Activated naive CD8-positive, alpha-beta T cell (primary cell): ENCODE measurements around the gene PRR36.
"Not testable (repeated sequence)": the region's sequence is repeated elsewhere in the genome, so short reads cannot be mapped to it uniquely, and the experiment has no call there.

Experiments
- H3K27ac Mint-ChIP-seq: one replicate; pipeline ENCODE4 v1.8.0; 2021; ENCODE audit warnings: mixed read lengths
- H3K27me3 Mint-ChIP-seq: one replicate; pipeline ENCODE4 v1.8.0; 2021; ENCODE audit warnings: mixed read lengths
- H3K36me3 Mint-ChIP-seq: one replicate; pipeline ENCODE4 v1.8.0; 2021; ENCODE audit warnings: mixed read lengths
- H3K4me1 Mint-ChIP-seq: one replicate; pipeline ENCODE4 v1.8.0; 2021; ENCODE audit warnings: low read depth, mixed read lengths
- H3K4me3 Mint-ChIP-seq: one replicate; pipeline ENCODE4 v1.8.0; 2021; ENCODE audit warnings: mild to moderate bottlenecking, mixed read lengths
- H3K9me3 Mint-ChIP-seq: one replicate; pipeline ENCODE4 v1.8.0; 2021; ENCODE audit warnings: low read depth, mixed read lengths

The PRR36 gene

DNA sequence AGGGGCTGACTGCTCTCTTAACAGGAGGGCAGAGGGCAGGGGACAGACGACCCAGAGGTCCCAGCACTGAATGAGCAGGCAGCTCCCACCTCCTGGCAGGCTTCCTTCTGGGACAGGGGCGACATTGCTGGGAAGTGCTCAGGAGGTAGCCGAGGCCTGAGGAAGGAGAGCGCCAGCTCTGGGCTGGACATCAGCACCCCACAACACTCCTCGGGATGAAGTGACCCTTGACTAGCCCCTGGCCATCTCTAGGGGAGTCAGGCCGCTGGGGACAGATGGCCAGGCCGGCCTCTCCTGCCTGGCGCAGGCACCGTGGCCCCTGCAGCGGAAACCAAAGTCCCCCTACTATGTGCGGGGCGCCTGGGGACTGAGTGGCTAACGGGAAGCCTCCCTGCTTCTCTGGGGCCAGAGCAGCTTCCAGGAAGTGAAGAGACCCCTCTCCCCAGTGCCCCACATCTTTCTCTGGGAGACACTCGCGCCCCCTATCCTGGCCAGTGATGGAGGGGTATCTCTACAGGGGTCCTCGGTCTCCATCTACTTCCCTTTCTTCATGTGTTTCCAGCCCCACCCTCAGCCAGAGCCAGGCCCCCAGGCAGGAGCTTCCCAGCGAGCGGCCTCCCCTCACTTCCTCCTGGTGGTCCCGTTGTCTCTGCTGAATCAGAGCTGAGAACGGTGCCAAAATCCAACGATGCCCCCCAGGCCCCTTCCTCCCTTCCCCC is 10.1 kb downstream of the PRR36 start:
- H3K27me3 Mint-ChIP-seq = no peaks in the 10 kb centered on the region
- H3K27ac Mint-ChIP-seq = no peak overlapping the region
- no peaks in the 10 kb centered on the region for H3K36me3 Mint-ChIP-seq
- peaks cover 22% of the 10 kb centered on the region for H3K4me1 Mint-ChIP-seq
- no peaks in the 10 kb centered on the region for H3K9me3 Mint-ChIP-seq
- H3K4me3 Mint-ChIP-seq = peak overlapping the region; percentile 17

DNA sequence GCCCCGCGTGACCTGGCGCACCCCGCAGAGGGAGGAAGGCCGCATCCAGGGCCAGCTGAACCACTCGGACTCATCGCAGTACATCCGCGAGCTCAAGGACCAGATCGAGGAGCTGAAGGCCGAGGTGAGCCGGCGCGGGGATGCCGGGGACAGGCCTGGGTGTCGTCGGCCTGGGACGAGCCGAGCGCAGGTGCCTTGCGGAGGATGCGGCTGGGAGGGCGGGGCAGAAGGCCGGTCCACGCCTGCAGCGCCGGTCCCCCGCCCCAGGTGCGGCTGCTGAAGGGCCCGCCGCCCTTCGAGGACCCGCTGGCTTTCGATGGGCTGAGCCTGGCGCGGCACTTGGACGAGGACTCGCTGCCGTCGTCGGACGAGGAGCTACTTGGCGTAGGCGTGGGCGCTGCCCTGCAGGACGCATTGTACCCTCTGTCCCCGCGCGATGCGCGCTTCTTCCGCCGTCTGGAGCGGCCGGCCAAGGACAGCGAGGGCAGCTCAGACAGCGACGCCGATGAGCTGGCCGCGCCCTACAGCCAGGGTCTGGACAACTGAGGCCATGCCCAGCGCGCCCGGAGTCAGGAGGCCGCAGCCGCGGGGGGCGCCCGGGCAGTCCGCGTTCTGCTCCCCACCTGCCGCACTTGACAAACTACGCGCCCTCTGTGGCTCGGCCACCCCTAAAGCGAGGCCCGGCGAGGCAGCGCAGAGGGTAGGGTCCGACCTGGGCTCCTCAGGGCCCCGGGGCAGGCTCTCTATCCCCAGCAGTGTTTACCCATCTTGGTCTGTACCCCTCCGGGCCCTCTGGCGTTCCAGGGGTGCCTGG is 10.8 kb downstream of the PRR36 start:
- peaks cover 19% of the 10 kb centered on the region for H3K4me1 Mint-ChIP-seq
- no peaks in the 10 kb centered on the region for H3K36me3 Mint-ChIP-seq
- peak overlapping the region; percentile 17 for H3K4me3 Mint-ChIP-seq
- no peaks in the 10 kb centered on the region for H3K9me3 Mint-ChIP-seq
- H3K27me3 Mint-ChIP-seq = no peaks in the 10 kb centered on the region
- no peak overlapping the region for H3K27ac Mint-ChIP-seq

DNA sequence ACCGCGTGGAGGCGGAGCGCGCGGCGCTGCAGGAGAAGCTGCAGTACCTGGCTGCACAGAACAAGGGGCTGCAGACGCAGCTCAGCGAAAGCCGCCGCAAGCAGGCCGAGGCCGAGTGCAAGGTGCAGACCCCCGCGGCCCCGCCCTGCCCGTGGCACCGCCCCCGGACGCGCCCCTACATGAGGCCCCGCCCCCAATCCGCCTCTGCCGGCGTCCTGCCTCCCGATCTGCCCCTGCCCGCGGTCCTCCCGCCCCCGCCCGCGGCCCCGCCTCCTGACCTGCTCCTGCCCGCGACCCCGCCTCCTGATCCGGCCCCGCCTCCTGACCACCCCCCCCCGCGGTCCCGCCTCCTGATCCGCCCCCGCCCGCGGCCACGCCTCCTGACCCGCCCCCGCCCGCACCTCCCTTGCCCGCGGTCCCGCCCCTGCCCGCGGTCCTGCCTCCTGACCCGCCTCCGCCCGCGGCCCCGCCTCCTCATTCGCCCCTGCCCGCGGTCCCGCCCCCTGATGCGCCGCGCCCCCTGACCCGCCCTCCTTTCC is 11.7 kb downstream of the PRR36 start:
- Mint-ChIP-seq H3K27me3 (no peaks in the 10 kb centered on the region), H3K9me3 (no peaks in the 10 kb centered on the region), H3K4me3 (peak overlapping the region; percentile 66), H3K36me3 (no peaks in the 10 kb centered on the region), H3K4me1 (peaks cover 16% of the 10 kb centered on the region), H3K27ac (no peak overlapping the region)

DNA sequence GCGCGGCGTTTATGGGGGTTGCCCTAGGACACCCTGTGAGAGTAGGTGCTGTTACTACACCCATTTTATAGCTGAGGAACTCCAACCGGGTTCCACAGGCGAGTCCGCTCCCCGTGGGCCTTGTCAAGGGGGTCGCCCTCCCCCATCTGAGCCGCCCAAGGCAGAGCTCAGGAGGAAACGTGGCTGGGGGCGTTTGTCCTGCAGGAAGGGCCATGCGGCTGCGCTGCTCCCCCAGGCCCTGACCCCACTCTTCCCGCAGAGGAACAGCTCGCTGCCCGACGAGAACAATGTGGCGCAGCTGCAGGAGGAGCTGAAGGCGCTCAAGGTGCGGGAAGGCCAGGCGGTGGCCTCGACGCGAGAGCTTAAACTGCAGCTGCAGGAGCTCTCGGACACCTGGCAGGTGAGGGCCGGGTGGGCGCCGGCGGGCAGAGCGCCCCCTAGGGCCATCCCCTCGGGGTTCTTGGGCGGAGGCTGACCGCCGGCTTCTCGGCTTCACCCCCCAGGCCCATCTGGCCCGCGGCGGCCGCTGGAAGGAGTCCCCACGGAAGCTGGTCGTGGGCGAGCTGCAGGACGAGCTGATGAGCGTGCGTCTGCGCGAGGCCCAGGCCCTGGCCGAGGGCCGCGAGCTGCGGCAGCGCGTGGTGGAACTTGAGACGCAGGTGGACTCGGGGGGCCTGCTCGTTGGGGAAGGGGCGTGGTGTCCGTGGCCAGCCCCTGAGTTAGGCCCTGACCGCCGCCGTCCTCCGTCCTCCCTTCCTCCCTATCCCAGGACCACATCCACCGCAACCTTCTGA is 12.4 kb downstream of the PRR36 start:
- no peaks in the 10 kb centered on the region for H3K27me3 Mint-ChIP-seq
- H3K36me3 Mint-ChIP-seq = no peaks in the 10 kb centered on the region
- peak overlapping the region; percentile 66 for H3K4me3 Mint-ChIP-seq
- no peaks in the 10 kb centered on the region for H3K9me3 Mint-ChIP-seq
- H3K4me1 Mint-ChIP-seq = peaks cover 16% of the 10 kb centered on the region
- no peak overlapping the region for H3K27ac Mint-ChIP-seq

DNA sequence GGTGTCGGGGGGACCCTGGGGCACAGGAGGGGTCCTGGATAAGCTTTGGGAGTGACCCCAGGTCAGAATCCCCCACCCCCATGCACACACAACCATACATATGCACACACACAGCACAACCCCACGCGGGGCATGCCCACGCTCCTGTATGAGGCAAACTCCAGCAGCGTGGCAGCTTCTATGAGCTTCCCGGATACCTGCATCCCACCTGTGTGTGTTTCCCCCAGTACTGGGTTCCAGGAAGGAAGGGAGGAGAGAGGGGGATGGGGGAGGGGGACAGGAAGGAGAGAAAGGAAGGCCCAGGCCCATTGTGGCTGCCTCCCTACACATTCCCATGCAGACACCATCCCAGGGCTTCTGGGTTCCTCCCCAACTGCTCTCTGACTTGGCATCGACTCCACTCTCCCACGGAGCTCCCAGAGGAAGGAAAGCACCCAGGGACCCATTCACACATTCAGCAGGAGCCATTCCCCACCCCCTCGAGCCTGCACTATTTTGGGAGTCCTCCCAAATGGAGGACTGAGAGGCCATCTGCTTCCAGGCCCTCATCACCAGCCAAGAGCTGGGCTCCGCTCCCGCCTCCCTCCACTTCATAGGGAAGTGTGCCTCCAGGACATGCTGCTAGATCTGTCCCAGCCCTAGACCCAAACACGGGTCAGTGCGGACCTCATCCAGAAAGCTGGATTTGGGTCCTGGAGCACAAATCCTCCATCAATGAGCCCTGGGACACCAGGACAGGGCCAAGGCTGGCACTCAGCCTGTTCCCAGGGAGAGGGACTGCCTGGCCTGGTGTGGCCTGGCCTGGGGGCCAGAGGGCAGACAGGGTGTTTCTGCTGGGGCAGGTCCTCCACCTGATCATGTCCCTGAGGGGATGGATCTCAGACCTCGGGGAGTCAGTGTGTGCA is 13.2 kb downstream of the PRR36 start:
- H3K4me1 Mint-ChIP-seq = peaks cover 16% of the 10 kb centered on the region
- H3K36me3 Mint-ChIP-seq = no peaks in the 10 kb centered on the region
- no peaks in the 10 kb centered on the region for H3K9me3 Mint-ChIP-seq
- no peaks in the 10 kb centered on the region for H3K27me3 Mint-ChIP-seq
- H3K4me3 Mint-ChIP-seq = peak overlapping the region; percentile 13
- no peak overlapping the region for H3K27ac Mint-ChIP-seq

DNA sequence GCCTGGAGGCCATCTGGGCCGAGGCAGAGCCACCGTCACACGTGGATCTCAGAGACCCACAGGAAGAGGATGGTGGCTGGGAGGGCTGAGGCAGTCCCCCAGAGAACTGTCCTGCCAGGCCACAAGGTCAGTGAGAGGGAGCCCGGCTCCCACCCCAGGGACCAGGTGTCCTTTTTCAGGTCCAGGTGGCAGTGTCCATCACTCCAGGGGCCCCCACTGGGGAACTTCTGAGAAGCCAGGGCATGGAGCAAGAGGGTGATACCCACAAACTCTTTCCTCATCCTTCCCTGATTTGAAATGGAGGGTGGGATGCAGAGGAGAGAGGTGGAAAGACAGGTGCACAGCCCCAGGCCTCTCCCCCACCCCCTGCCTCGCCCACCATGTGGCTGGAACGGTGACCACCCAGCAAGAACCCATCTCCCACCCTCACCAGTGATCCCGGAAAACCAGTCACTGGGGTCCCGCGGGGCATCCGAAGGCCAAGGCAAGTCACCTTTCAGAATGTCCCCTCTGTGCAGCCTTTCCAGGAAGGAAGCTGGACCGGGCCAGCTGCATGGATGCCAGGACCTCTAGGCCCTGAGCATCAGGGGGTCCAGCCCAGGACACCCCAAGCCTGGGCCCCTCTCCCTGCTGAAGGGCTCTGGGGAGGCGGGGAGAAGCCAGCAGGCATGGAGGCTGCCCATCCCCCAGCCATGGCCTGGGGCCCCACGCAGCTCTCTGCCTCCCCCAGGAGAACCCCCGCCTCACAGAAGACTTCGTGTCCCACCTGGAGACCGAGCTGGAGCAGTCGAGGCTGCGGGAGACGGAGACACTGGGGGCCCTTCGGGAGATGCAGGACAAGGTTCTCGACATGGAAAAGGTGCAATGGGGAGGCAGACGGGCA is 14.1 kb downstream of the PRR36 start:
- H3K4me1 Mint-ChIP-seq = peaks cover 12% of the 10 kb centered on the region
- H3K4me3 Mint-ChIP-seq = no peak overlapping the region
- H3K36me3 Mint-ChIP-seq = no peaks in the 10 kb centered on the region
- no peaks in the 10 kb centered on the region for H3K9me3 Mint-ChIP-seq
- no peaks in the 10 kb centered on the region for H3K27me3 Mint-ChIP-seq
- no peak overlapping the region for H3K27ac Mint-ChIP-seq

DNA sequence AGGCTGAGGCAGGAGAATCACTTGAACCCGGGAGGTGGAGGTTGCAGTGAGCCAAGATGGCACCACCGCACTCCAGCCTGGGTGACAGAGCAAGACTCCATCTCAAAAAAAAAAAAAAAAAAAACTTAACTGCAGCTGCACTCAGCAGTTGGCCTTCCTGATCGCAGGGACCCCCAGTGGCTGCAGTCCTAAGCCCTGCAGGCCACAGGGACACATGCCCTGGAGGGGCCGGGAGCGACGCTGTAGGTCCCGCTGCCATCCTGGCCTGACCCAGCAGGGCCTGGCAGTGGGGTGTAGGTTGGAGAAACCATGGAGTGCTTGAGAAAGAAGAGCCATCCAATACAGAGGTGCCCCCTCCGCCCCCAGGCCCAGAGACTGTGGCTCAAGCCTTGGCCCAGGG is 15.1 kb downstream of the PRR36 start:
- not testable (repeated sequence) for H3K27me3 Mint-ChIP-seq, H3K27ac Mint-ChIP-seq, H3K36me3 Mint-ChIP-seq, H3K9me3 Mint-ChIP-seq, H3K4me3 Mint-ChIP-seq, H3K4me1 Mint-ChIP-seq

DNA sequence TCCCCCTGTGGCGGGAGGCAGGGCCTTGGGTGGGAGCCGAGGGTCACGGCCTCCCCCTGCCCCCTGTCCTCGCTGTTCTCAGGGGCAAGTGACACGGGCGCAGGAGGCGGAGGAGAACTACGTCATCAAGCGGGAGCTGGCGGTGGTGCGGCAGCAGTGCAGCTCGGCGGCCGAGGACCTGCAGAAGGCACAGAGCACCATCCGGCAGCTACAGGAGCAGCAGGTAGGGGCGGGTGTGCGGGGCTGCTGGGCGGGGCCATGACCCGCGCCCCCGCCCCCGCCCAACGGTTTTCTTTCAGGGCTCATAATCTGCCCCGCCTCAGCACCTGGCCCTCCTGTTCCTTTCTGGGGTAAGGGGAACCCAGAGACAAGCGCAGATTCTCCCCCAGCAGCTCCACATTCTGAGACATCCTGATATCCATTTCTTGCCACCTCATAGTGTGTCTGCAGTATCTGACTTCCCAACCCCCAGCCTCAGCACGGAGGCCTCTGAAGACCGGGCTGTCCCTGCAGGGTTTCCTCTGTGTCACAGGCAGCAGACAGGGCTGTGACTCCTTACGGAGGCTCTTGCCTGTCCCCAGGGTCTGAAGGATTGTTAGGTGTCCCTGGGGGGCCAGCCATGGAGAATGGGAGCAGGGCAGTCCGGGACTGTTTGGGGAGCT is 15.9 kb downstream of the PRR36 start:
- Mint-ChIP-seq H3K27me3 (no peaks in the 10 kb centered on the region), H3K4me3 (no peak overlapping the region), H3K4me1 (peaks cover 7% of the 10 kb centered on the region), H3K9me3 (no peaks in the 10 kb centered on the region), H3K27ac (no peak overlapping the region), H3K36me3 (no peaks in the 10 kb centered on the region)

DNA sequence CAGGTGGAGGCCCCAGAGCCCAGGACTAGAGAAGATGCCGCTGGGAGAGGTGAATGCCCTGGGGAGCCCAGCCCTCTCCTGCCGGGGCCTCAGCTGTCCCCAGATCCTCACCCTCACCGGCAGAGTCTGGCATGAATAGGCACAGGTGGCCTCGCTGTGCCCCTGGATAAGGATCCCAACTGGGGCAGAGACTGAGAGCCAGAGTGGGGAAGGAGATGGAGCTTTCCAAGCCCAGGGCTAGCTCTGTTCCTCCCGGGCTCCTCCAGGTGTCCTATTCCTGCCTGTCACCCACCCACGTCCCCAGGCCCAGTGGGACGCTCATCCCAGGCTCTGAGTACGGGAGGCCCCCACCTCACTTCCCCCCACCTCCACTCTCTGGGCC is 16.5 kb downstream of the PRR36 start:
- H3K36me3 Mint-ChIP-seq = no peaks in the 10 kb centered on the region
- H3K9me3 Mint-ChIP-seq = no peaks in the 10 kb centered on the region
- H3K27me3 Mint-ChIP-seq = no peaks in the 10 kb centered on the region
- H3K27ac Mint-ChIP-seq = no peak overlapping the region
- peaks cover 10% of the 10 kb centered on the region for H3K4me1 Mint-ChIP-seq
- no peak overlapping the region for H3K4me3 Mint-ChIP-seq

DNA sequence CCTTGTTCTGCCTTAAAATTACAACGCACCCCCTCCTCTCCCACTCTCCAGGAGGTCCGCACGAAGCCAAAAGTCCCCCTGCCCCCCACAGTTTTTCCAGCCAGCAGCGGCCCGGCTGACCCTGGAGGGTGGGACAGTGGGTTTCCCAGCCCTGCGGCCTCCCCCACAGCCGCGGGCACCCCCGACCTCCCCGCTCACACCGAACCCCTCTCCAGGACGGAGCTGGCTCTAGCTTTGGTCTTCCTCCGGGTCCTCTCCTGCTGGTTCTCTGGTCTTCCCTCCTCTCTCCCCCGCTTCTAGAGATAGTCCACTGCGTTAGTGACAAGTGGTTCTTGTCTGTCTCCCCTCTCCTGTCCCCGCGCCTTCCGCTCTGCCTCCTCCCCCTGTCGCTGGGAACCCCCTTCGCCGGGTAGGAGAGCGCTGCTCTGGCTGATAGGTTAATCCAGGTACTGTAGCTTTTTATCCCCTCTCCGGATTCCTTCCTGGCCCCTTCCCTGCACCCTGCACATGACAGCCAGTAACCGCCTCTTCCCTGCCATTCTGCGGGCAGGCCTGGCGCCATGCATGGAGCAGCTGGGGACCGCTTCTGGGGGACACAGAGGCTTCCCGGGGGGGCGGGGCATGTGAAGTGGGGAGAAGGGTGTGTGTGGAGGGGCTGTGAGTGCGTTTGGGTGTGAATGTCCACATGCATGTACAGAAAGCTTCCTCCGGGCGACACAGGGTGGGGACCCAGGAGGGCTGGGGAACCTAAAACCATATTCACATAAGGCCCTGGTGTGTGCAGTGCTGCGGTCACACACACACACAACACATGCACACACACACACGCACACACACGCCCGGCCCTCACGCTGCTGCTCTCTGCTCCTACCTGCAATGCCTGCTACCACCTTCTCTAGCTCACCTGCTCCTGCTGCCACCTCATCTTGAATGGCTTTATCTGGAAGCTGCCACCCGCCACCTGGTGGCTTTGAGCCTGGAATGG is 17.2 kb downstream of the PRR36 start:
- H3K9me3 Mint-ChIP-seq = no peaks in the 10 kb centered on the region
- no peak overlapping the region for H3K27ac Mint-ChIP-seq
- H3K4me3 Mint-ChIP-seq = no peak overlapping the region
- H3K36me3 Mint-ChIP-seq = no peaks in the 10 kb centered on the region
- H3K27me3 Mint-ChIP-seq = no peaks in the 10 kb centered on the region
- H3K4me1 Mint-ChIP-seq = peaks cover 9% of the 10 kb centered on the region

DNA sequence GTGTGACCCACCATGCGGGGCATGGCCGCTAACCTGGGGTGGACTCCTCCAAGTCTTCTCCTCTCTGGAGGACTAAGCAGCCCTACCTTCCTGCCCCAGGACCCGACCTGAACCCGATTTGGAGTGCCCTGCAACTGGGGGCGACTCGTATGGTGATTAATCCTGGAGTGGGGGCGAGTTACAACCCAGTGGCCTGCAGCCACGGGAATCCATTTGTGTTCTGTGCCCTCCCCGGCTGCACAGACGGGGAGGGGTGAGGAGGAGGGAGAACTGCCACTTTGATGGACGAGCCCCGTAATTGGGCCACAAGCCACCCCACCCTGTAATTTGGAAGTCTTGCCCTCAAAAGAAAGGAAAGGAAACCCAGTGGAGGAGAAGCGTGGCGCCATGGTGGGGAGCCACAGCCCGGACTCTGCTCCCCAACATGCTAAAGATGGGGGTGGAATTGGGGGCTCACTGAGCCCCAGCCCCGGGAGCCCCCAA is 18.0 kb downstream of the PRR36 start:
- H3K36me3 Mint-ChIP-seq = no peaks in the 10 kb centered on the region
- H3K4me3 Mint-ChIP-seq = no peak overlapping the region
- no peaks in the 10 kb centered on the region for H3K9me3 Mint-ChIP-seq
- H3K4me1 Mint-ChIP-seq = peaks cover 3% of the 10 kb centered on the region
- H3K27ac Mint-ChIP-seq = no peak overlapping the region
- no peaks in the 10 kb centered on the region for H3K27me3 Mint-ChIP-seq

DNA sequence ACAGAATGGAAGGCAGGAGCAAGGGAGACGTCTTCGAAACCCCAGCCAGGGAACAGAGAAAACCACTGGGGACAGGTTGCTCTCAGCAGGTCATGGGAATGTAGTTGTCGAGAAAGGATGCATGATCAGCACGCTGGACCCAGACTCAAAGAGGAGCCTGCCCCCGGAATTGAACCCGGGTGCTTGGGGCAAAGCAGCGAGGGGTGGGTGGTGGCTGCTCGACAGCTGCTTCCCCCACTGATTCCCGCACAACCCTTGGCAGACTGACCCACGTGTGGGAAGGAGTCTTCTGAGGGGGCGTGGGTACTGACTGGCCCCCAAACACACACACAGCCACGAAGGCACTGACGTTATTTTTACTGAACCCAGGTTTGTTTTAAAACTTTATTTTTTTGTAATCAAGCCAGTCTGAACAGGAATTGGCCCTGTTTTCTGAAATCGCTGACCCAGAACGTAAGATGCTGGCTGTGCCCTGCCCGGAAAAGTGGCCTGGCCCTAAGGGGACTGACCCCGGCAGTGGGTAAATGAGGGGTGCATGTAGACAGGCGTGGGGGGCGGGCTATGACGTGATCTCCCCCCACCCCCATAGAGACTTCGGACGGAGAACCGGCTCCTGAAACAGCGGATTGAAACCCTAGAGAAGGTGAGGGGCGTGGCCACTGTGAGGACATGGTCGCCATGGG is 18.6 kb downstream of the PRR36 start:
- no peak overlapping the region for H3K27ac Mint-ChIP-seq
- peaks cover 3% of the 10 kb centered on the region for H3K4me1 Mint-ChIP-seq
- no peak overlapping the region for H3K4me3 Mint-ChIP-seq
- no peaks in the 10 kb centered on the region for H3K36me3 Mint-ChIP-seq
- H3K9me3 Mint-ChIP-seq = no peaks in the 10 kb centered on the region
- no peaks in the 10 kb centered on the region for H3K27me3 Mint-ChIP-seq
